Measurements from ENCODE around the gene CCDC175.

The CCDC175 gene

GRCh38 chr14:59463787-59464485 lies 112.7 kb downstream of the CCDC175 start:
- Histone ChIP-seq H3K4me3 (ENCODE audit: insufficient read depth, low read length, poor library complexity, severe bottlenecking) (peak overlapping the region; percentile 47), H3K4me2 (ENCODE audit: low read depth, low read length, poor library complexity, severe bottlenecking) (peak overlapping the region; percentile 72)

GRCh38 chr14:59461891-59462290 lies 114.7 kb downstream of the CCDC175 start:
- H3K27ac ChIP-seq (ENCODE audit: low read depth, low read length), result no peak overlapping the region
- no peaks in the 10 kb centered on the region for H3K9me3 ChIP-seq (ENCODE audit: insufficient read depth, low read length)
- no peaks in the 10 kb centered on the region for H3K79me2 ChIP-seq (ENCODE audit: insufficient read depth, low read length)
- H3K9me2 ChIP-seq (replicated peaks; ENCODE audit: insufficient read depth, low read length), result no peaks in the 10 kb centered on the region
- peaks cover 5% of the 10 kb centered on the region; the same call in 1 of the 2 replicates for H3K36me3 ChIP-seq (ENCODE audit: low read length)
- no peaks in the 10 kb centered on the region for H3K27me3 ChIP-seq (ENCODE audit: low read length)
- H3K9ac ChIP-seq (ENCODE audit: low read length), result no peak overlapping the region
- H3F3A ChIP-seq (ENCODE audit: insufficient read depth), result peaks cover 16% of the 10 kb centered on the region
- no peak for TF ChIP-seq CTCF (IDR thresholded peaks at IDR 0.05; ENCODE audit: insufficient read depth, low read length, poor library complexity, severe bottlenecking)
- no peak for TF ChIP-seq EZH2phosphoT487 (conservative IDR thresholded peaks at IDR 0.05; ENCODE audit: low read length)
- no peaks in the 10 kb centered on the region for H4K20me1 ChIP-seq (ENCODE audit: low read depth, low read length)
- no peak overlapping the region for H3K4me2 ChIP-seq (ENCODE audit: low read depth, low read length, poor library complexity, severe bottlenecking)
- H3K4me3 ChIP-seq (ENCODE audit: insufficient read depth, low read length, poor library complexity, severe bottlenecking), result no peak overlapping the region
- H2AFZ ChIP-seq (ENCODE audit: low read depth, low read length, severe bottlenecking), result no peak overlapping the region

More at GRCh38 chr14:59463787-59464485, 112.7 kb downstream of the CCDC175 start:
- no peak for TF ChIP-seq EZH2phosphoT487 (conservative IDR thresholded peaks at IDR 0.05; ENCODE audit: low read length)
- no peak for TF ChIP-seq CTCF (IDR thresholded peaks at IDR 0.05; ENCODE audit: insufficient read depth, low read length, poor library complexity, severe bottlenecking)
- H3K79me2 ChIP-seq (ENCODE audit: insufficient read depth, low read length), result no peaks in the 10 kb centered on the region
- no peaks in the 10 kb centered on the region for H3K9me2 ChIP-seq (replicated peaks; ENCODE audit: insufficient read depth, low read length)
- H3K27me3 ChIP-seq (ENCODE audit: low read length), result no peaks in the 10 kb centered on the region
- H3F3A ChIP-seq (ENCODE audit: insufficient read depth), result peaks cover 19% of the 10 kb centered on the region
- H3K9ac ChIP-seq (ENCODE audit: low read length), result peak overlapping the region; percentile 58
- H4K20me1 ChIP-seq (ENCODE audit: low read depth, low read length), result no peaks in the 10 kb centered on the region
- peak overlapping the region; percentile 84 for H2AFZ ChIP-seq (ENCODE audit: low read depth, low read length, severe bottlenecking)
- H3K27ac ChIP-seq (ENCODE audit: low read depth, low read length), result no peak overlapping the region
- H3K36me3 ChIP-seq (ENCODE audit: low read length), result no peaks in the 10 kb centered on the region; the same call in 1 of the 2 replicates
- no peaks in the 10 kb centered on the region for H3K9me3 ChIP-seq (ENCODE audit: insufficient read depth, low read length)

- Histone ChIP-seq H3K79me2 (ENCODE audit: insufficient read depth, low read length) (no peaks in the 10 kb centered on the region), H3K36me3 (ENCODE audit: low read length) (peaks cover 5% of the 10 kb centered on the region; the same call in 1 of the 2 replicates), H3K9ac (ENCODE audit: low read length) (no peak overlapping the region), H3K4me2 (ENCODE audit: low read depth, low read length, poor library complexity, severe bottlenecking) (no peak overlapping the region), H3K4me3 (ENCODE audit: insufficient read depth, low read length, poor library complexity, severe bottlenecking) (no peak overlapping the region), H4K20me1 (ENCODE audit: low read depth, low read length) (no peaks in the 10 kb centered on the region), H3K9me3 (ENCODE audit: insufficient read depth, low read length) (no peaks in the 10 kb centered on the region), H3K27ac (ENCODE audit: low read depth, low read length) (no peak overlapping the region), H3K9me2 (replicated peaks; ENCODE audit: insufficient read depth, low read length) (no peaks in the 10 kb centered on the region), H3F3A (ENCODE audit: insufficient read depth) (peaks cover under 1% of the 10 kb centered on the region; the same call in 1 of the 2 replicates), H3K27me3 (ENCODE audit: low read length) (no peaks in the 10 kb centered on the region), H2AFZ (ENCODE audit: low read depth, low read length, severe bottlenecking) (no peak overlapping the region)
- no peak for TF ChIP-seq CTCF (IDR thresholded peaks at IDR 0.05; ENCODE audit: insufficient read depth, low read length, poor library complexity, severe bottlenecking)
- TF ChIP-seq EZH2phosphoT487 (conservative IDR thresholded peaks at IDR 0.05; ENCODE audit: low read length), result no peak
These were observed 116.2 kb downstream of the CCDC175 start for GRCh38 chr14:59460378-59460777.
